Measurements from ENCODE around the gene SLC22A31.

DNA sequence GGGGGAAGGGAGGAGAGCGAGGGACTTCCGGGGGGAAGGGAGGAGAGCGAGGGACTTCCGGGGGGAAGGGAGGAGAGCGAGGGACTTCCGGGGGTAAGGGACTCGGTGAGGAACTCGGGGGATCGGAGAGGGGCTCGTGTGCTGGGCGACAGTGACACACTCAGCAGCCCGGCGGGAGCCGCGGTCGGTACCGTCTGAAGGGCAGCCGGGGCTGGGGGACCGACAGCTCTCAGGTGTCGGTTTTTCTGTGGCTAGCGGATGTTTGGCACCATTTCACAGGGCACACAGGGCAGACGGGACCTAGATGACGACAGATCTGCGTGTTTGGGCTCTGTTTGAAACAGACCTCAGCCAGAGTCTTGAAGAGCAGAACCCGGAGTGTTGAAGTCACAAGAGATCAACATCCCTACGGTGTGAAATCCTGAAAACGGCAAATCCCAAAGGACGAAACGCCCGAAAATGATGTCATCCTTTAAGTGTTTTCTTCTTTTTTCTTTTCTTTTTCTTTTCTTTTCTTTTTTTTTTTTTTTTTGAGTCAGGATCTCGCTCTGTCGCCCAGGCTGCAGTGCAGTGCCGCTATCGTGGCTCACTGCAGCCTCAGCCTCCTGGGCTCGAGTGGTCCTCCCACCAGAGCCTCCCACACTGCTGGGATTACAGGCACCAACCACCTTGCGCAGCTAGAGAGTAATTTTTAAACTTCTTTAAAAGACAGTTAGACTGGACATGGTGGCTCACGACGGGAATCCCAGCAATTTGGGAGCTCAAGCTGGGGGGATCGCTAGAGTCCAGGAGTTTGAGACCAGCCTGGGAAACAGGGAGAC, 41.1 kb upstream of the SLC22A31 start:
- TF ChIP-seq CTCF (IDR thresholded peaks at IDR 0.05) (no peak), POLR2A (IDR thresholded peaks at IDR 0.05) (peak; percentile 82)

All from right lobe of liver (tissue), 4 donors.